SJSA1 (cell line): Measurements from ENCODE around the gene SPIN4. TPM values are rescaled to one million over a fixed set of nuclear protein-coding genes. Genes with fewer than 3 reads are reported as not detected.

Experiments
- DNase-seq, 2 experiments: peaks; one replicate each; pipeline ENCODE4 v3.0.0-alpha.2; 2015 to 2020; ENCODE audit warnings: low spot score in 2 of 2, low read depth in 1 of 2
- H3K27ac ChIP-seq: fragments of 250-450 bp; sonication (Bioruptor Pico); 2 replicates; pipeline ENCODE4 v1.5.1; 2020; ENCODE audit warnings: mild to moderate bottlenecking, moderate library complexity
- H3K27me3 ChIP-seq: fragments of 250-450 bp; sonication (Bioruptor Pico); replicated peaks from 2 replicates; pipeline ENCODE4 v1.5.1; 2020; ENCODE audit warnings: mild to moderate bottlenecking, moderate library complexity
- H3K36me3 ChIP-seq: fragments of 250-450 bp; sonication (Bioruptor Pico); 2 replicates; pipeline ENCODE4 v1.5.1; 2020; ENCODE audit warnings: mild to moderate bottlenecking
- H3K4me1 ChIP-seq: fragments of 250-450 bp; sonication (Bioruptor Pico); replicated peaks from 2 replicates; pipeline ENCODE4 v1.6.1; 2021; ENCODE audit warnings: mild to moderate bottlenecking
- H3K4me3 ChIP-seq: fragments of 250-450 bp; sonication (Bioruptor Pico); 2 replicates; pipeline ENCODE4 v1.5.1; 2020; ENCODE audit warnings: mild to moderate bottlenecking
- H3K9me3 ChIP-seq: fragments of 250-450 bp; sonication (Bioruptor Pico); replicated peaks from 2 replicates; pipeline ENCODE4 v1.5.1; 2020; ENCODE audit warnings: mild to moderate bottlenecking
- total RNA-seq: library from RNA; depleted of rRNA; stranded (reverse); fragments of >200 nt; shearing (Covaris generic); gene quantifications from 2 replicates; pipeline ENCODE4 v1.2.3, GENCODE V29; 2014

The SPIN4 gene
- total RNA-seq, 1 experiment from 2014 or later, result 21.7 TPM

DNA sequence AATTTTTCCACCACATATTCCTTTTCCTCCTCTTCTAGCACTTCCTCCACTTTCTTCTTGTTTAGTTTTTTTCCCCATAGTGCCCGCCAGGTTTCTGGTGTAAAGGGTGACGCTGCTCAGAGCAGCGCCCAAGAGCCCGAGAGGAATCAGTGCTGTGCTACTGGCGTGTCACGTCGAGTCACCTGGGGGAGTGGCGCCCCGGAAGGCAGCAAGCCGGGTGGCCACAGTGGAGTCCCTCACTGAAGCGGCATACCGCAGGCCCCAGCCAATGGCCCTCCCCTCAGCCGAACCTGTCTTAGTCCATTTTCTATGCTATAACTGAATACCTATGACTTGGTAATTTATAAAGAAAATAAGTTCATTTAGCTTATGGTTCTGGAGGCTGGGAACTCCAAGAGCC lies 51.5 kb downstream of the SPIN4 start:
- no peaks in the 10 kb centered on the region for H3K27me3 ChIP-seq
- H3K4me1 ChIP-seq, result no peaks in the 10 kb centered on the region
- H3K27ac ChIP-seq, result no peak overlapping the region
- no peak overlapping the region for H3K4me3 ChIP-seq
- no peaks in the 10 kb centered on the region for H3K9me3 ChIP-seq
- DNase-seq, result no peak
- no peaks in the 10 kb centered on the region for H3K36me3 ChIP-seq
